HepG2 (cell line): ENCODE measurements around the gene SP140L. TPM values are rescaled to one million over a fixed set of nuclear protein-coding genes. Genes with fewer than 3 reads are reported as not detected.

Experiments used
- ATF5 ChIP-seq: sonication (generic); formaldehyde crosslinking; IDR thresholded peaks from 2 replicates; pipeline ENCODE4 v1.4.0; 2020; ENCODE audit warnings: mild to moderate bottlenecking, low read depth, missing genetic modification reagents
- GMEB2 ChIP-seq: IDR thresholded peaks from 2 replicates; pipeline ENCODE4 v1.6.1; 2016; ENCODE audit warnings: missing biosample characterization, missing genetic modification reagents, low read depth
- HNRNPK ChIP-seq: fragments of 200-400 bp; formaldehyde crosslinking; IDR thresholded peaks from 2 replicates; pipeline ENCODE4 v1.6.1; 2018; ENCODE audit warnings: low read length, low read depth, moderate library complexity, mild to moderate bottlenecking; ENCODE audit not compliant: poor library complexity, severe bottlenecking
- NFKBIZ ChIP-seq: IDR thresholded peaks from 2 replicates; pipeline ENCODE4 v1.6.1; 2018; ENCODE audit warnings: missing genetic modification reagents, missing compliant biosample characterization
- PRPF4 ChIP-seq: fragments of 200-400 bp; formaldehyde crosslinking; IDR thresholded peaks from 2 replicates; pipeline ENCODE4 v1.6.1; 2016; ENCODE audit warnings: low read length, low read depth; ENCODE audit not compliant: poor library complexity, severe bottlenecking
- THAP9 ChIP-seq: sonication (generic); formaldehyde crosslinking; IDR thresholded peaks from 2 replicates; pipeline ENCODE4; 2020; ENCODE audit warnings: missing genetic modification reagents, mild to moderate bottlenecking, borderline replicate concordance
- ZBTB37 ChIP-seq: sonication (generic); formaldehyde crosslinking; IDR thresholded peaks from 2 replicates; pipeline ENCODE4 v1.4.0; 2020; ENCODE audit warnings: mild to moderate bottlenecking, missing genetic modification reagents
- ZFP37 ChIP-seq: sonication (generic); formaldehyde crosslinking; IDR thresholded peaks from 2 replicates; pipeline ENCODE4 v1.4.0; 2020; ENCODE audit warnings: missing genetic modification reagents, borderline replicate concordance
- ZNF142 ChIP-seq: sonication (generic); formaldehyde crosslinking; IDR thresholded peaks from 2 replicates; pipeline ENCODE4 v1.4.0; 2020; ENCODE audit warnings: missing genetic modification reagents
- ZNF574 ChIP-seq: sonication (generic); formaldehyde crosslinking; IDR thresholded peaks from 2 replicates; pipeline ENCODE4 v1.4.0; 2020; ENCODE audit warnings: missing genetic modification reagents
- polyA plus RNA-seq, 8 experiments: library from polyadenylated mRNA; depleted of rRNA in 3 of 8; stranded (reverse) in 7 of 8; unstranded in 1 of 8; fragments of >200 nt; fragmentation: Illumina TruSeq in 4 of 8; extraction: Trizol in 4 of 8; gene quantifications; 2 replicates each; pipeline versions ENCODE4 v1.2.1 to v1.2.3, GENCODE V29; 2011 to 2016; ENCODE audit warnings: low read depth in 4 of 8, missing spikeins in 1 of 8, mixed read lengths in 1 of 8; ENCODE audit not compliant: insufficient read depth in 1 of 8
- total RNA-seq, 5 experiments: library from RNA; depleted of rRNA; stranded (reverse); fragments of >200 nt; fragmentation: Illumina TruSeq; extraction: Trizol; gene quantifications; 2 replicates each; pipeline ENCODE4 v1.2.3, GENCODE V29; 2016; ENCODE audit warnings: low read depth in 1 of 5

SP140L gene
- total and polyA plus RNA-seq, 2 of the 13 experiments (the other 11 are each of a cell fraction or from before 2014, with no cell fraction given), result 10.9 to 17.5 TPM

- TF ChIP-seq NFKBIZ (CRISPR knock-in tag), result peak; percentile 36; the same call in 1 of the 2 replicates
- TF ChIP-seq ZNF142 (CRISPR knock-in tag), result peak; percentile 80
- TF ChIP-seq HNRNPK, result no peak
- no peak for TF ChIP-seq ZBTB37 (CRISPR knock-in tag)
- TF ChIP-seq ZNF574, result peak; percentile 89
- no peak for TF ChIP-seq GMEB2 (CRISPR knock-in tag)
- no peak for TF ChIP-seq ZFP37
- no peak for TF ChIP-seq PRPF4
- TF ChIP-seq THAP9 (CRISPR knock-in tag), result peak; percentile 86
- no peak for TF ChIP-seq ATF5 (CRISPR knock-in tag)
Measured at GRCh38 chr2:230326453-230327417, at the start of gene SP140L (continued).
